Kidney tubule cell (primary cell): ENCODE data around the gene TKFC.

Experiments used
- DNase-seq: peaks from one replicate; pipeline ENCODE4 v3.0.0-alpha.2; 2018; ENCODE audit warnings: low spot score

TKFC gene

DNA sequence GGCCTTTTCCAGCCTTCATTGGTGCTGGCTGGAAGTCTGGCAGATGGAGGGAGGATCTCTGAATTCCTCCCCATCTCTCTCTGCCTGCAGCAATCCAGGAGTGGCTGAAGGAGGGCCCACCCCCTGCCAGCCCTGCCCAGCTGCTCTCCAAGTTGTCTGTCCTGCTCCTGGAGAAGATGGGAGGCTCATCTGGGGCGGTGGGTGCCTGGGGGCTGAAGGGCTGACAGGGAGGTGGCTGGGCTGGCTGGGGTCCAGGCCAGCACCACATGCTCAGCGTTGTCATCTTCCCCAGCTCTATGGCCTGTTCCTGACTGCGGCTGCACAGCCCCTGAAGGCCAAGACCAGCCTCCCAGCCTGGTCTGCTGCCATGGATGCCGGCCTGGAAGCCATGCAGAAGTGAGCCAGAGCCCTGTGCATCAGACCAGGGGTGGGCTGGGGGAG, 12.2 kb downstream of the TKFC start:
- no peak for DNase-seq

DNA sequence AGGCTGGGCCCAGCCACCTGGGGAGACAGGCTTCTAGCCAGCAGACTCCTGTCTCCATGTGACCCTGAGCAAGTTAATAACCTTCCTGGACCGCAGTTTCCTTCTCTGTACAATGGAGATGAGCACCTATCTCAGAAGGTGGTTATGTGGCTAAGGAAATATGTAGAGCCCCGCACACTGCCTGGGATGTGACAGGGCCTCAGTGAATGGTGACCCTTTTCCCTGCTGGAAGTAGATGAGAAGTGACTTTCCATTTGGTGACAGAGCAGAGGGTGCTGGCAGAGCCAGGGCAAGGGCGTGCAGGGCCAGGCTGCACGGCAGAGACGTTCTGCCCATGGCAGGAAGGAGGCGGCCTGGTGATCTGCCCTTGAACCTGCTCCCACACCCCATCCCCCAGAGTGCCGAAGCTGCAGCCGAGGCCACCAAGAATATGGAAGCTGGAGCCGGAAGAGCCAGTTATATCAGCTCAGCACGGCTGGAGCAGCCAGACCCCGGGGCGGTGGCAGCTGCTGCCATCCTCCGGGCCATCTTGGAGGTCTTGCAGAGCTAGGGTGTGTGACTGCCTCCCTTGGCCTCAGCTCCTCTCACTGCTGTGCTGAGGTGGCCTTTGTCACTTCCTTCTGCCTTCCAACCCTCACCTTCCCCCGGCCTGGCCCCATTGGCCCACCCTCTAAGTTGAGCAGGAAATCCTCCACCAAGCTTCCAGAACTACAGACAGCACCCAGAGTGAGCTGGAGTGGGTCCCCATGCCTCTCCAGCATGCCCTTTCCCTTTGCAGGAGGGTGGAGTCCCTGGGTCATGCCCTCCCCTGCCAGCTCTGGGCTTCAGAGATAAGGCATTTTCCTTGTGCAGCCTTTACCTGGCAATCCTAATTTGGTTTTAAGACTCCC, 13.2 kb downstream of the TKFC start:
- no peak for DNase-seq

DNA sequence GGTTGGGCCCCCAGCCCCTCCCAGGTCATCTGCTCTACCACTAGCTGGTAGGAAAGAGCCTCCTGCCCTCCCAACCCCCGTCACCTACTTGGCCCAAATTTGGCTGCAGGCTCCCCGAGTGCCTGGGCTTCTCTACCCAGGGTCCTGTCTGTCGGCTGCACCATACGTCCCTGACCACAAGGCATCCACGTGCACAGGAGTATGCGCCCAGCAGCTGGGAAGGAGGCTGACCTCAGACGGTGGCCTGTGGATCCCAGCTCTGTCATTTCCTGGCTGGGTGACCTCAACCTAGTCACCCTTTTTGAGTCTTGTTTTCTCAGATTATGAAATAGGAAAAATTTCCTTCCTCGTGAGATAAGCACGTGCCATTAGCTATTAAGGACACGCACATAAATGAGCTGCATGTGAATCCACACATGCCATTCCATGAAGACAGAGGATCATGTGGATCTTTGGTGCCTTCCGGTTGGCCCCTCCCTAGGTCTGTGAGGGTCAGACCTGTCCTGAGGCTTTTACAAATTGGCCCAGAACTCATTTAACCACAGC, 15.0 kb downstream of the TKFC start:
- DNase-seq: no peak

DNA sequence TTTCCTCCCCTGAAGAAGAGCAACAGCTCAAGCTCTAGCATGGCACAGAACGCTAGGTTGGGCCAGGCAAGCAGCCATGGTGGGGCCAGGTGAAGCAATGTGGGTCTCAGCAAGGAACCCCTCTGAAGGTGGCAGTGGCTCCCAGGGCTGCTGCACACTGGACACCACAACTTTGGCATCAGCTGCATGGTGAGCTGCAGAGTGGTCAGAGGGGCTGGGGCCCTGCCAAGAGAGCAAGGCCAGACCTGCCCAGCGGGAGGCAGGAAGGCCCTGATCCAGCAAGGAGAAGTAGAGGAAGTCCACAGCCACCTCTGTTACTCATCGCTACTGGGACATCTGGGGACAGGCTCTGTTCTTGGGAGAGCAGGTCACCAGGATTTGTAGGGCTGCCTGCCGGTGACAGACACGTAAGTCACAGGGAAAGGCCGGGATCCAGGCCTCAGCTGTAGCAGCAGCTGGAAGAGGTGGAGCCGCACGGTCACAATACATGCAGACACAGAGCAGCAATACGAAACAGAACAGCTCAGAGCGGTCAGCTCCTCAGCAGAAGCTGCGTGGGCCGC, 16.2 kb downstream of the TKFC start:
- DNase-seq: no peak

DNA sequence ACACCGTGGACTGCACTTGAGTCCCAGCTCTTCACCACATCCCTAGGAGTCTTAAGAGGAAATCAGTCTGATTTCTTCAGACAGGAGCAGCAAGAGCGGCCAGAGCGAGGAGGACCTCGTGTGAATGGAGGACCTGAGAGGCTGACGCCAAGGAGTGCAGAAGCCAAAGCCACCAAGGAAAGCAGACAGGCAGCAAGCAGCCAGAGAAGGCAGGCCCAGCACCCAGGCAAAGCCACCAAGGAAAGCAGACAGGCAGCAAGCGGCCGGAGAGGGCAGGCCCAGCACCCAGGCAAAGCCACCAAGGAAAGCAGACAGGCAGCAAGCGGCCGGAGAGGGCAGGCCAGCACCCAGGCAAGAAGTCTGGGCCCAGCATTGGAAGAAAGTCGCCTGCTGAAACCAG, 16.9 kb downstream of the TKFC start:
- no peak for DNase-seq

DNA sequence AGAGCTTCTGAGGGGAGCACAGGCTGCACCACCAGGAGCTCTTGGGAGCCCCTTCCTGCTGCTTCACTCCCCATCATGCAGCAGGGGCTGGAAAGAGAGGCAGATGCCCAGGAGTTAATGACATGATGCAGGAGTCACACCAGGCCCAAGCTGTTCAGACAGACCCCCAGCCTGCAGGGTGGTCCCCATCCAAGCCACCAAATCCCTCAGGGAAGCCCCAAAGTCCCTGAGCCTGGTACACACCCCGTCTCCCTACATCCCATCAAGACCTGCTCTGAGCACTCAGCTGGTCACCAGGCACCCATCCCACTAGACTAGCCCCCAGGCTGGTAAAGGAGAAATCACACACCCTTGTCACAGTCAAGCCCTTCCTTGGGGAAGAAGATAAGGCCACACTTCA, 17.3 kb downstream of the TKFC start:
- DNase-seq: no peak

DNA sequence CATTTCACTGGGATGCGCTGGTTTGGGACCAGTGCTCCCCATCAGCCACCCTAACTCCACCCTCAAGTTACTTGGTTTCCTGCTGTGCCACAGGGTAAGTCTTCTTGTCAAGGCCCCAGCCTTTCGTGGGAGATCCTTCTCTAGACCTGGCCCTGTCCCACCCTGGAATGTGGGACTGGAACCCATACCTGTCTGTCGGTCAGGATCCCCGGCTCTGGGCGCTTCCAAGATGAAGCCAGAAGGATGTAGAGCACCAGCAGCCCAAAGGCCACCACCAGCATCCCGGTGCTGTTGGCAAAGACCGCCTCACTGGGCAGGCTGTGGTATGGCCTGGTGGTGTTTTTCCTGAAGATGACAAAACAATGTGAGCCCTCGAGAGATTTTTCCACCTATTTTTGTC, 17.8 kb downstream of the TKFC start:
- DNase-seq: no peak

DNA sequence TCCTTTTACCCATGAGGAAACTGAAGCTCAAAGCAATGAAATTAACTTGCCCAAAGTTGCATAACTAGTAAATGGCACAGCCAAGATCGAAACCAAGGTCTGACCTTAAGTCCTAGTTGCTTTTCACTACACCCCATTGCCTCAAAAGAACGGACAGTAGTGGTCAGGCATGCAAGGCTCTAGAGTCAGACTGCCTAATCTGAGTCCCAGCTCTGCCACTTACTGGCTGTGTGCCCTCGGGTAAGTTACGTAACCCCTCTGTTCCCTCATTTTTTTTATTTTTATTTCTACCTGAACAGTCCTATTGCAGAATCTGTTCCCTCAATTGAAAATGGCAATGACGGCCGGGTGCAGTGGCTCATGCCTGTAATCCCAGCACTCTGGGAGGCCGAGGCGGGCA, 19.0 kb downstream of the TKFC start:
- DNase-seq: no peak

DNA sequence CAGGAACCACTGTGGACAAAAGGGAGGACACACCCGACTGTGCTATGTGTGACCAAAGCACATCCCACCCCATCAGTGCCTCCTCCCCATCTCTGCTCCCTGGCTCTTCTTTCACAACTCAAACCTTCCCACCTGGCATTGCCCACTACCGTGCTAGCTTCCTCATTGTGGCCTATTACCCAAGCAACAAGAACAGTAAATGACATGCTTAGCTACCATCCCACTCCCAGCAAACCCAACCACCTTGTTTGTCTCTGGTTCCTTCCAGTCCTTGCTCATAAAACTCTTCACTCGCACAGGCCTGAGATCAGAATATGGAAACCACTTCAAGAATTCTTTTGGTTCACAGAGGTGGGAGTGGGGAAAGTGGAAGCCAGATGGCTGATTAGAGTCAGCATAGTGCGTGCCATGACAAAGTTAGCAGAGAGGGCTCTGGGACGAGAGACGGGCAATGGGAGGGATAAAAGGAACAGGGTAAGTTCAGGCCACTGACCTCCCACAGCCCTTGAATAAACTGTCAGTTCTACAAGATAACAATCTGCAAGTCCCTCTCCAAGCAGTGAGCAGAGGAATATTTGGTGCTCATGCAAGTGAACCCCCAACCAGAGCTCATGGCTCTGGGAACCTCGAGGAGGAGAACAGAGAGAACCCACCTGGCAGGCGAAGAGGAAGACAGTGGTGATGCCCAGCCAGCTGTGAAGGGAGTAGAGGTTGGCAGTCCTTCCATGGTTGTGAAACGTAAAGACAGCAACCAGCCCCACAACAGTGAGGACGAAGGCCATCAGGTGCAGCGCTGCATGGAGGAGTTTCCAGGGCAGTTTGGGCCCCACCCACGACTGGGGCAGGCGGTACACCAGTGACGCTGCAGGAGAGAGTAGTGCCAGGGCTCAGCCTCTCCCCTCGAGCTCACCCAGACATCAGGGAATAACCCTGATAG, 20.4 kb downstream of the TKFC start:
- DNase-seq: no peak

DNA sequence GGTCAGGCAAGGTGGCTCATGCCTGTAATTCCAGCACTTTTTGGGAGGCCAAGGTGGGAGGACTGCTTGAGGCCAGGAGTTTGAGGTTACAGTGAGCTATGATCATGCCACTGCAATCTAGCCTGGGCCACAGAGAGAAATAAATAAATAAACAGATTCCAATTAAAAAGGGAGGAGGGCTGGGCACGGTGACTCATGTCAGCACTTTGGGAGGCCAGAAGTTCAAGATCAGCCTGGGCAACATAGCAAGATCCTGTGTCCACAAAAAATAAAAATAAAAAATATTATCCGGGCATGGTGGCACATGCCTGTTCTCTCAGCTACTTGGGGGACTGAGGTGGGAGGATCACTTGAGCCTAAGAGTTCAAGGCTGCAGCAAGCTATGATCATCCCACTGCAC, 21.2 kb downstream of the TKFC start:
- no peak for DNase-seq

DNA sequence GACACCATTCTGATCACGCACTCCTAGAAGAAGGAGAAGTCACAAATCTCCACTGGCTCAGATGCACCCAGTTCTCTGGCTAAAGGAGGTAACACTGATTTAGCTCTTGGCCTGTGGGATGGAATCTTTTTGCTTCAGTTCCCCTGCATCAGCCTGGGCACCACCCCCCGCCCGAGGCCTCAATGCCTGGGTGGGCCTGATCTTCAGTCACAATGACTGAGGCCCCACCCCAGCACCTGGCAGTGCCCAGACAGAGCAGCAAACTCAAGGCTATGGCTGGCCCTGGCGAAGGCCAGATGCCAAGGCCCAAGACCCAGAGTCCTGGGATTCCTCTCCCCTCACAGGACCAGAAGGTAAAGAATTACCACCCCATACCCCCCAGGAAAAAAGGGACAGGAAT, 23.7 kb downstream of the TKFC start:
- DNase-seq: no peak

DNA sequence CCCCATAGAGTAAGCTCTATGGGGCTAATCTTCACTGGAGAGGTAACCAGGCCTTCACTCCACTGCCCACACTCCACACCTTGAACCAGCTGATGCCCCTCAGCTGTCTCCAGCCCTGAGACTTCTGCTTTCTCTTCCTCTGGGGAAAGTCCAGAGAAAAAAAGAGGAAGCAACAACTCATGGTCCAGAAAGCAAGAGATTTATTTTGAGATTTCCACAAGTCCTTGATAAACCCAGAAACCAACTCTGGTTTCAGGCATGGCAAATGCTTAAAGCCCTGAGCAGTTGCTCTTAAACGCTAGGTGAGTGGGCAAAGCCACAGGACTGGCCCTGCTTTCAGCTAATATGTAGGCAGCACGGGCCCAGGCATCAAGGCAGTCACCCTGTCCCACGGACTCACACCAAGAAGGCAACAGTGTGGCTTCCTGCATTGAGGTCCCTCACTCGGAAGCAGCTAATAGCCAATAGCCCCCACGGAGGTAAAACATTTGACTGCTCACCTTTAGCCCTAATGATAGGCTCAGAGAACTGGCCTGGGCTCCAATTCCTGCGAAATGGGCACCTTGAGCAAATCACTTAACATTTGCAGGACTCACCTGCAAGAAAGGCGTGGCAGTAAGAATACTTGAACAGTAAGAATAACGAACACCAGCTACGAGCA, 24.3 kb downstream of the TKFC start:
- no peak for DNase-seq

DNA sequence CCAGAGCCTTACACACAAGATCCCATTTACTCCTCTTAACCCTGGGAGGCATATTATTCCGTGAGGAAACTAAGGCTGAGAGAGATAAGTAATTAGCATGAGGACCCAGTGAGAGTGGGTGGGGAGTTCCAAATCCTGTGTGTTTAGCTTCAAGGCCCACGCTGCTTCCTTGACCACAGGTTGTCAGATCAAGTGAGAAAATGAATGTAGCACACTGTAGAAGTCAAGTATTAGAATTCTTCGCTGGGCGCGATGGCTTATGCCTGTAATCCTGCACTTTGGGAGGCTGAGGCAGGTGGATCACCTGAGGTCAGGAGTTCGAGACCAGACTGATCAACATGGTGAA, 24.8 kb downstream of the TKFC start:
- DNase-seq: no peak

DNA sequence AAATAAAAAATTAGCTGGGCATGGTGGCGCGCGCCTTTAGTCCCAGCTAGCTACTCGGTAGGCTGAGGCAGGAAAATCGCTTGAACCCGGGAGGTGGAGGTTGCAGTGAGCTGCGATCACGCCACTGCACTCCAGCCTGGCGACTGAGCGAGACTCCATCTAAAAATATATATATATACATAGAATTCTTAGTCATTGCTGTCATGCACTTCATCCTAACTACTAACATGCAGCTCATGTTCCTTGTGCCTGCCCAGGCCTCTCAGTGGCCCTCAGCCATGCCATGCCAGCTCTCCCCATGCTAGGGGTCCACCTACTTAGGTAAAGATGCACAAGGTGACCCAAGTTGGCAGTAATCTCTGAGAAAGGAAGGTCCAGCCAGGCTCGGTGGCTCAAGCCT, 25.5 kb downstream of the TKFC start:
- DNase-seq: no peak

DNA sequence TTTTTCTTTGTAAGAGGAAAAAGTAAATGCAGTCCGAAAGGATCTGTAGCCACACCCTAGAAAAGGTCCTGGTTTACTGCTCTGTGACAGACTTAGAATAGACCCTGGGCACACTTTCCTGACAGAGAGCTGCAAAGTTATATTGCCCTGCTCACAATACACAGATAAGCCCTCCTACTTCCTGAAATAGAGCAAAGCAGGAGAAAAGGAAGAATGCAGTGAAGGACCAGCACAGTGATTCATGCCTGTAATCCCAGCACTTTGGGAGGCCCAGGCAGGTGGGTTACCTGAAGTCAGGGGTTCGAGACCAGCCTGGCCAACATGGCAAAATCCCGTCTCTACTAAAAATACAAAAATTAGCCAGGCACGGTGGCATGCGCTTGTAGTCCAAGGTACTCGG, 26.5 kb downstream of the TKFC start:
- DNase-seq: no peak

DNA sequence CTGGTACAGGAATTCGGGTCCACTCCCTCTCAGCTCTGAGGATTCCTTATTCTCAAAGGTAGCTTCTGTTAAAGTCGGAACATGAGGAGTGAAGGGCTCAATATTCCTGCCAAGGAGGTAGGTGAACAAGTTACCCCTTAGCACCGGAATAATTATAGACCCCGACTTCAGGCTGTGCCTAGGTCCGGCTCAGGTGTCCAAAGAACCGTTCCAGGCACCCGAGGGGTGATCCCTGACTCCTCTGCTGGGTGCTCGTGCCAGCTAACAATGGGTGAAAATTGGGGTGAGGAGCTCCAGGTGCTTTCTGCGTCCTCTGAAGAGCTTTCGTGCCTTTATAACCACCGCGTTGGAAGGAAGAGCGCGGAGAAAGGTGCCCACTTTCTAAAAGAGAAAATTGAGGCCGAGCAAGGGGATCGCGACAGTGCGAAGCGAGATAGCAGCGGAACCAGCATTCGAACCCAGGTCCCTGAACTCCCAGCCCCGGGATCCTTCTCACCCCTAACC, 28.3 kb downstream of the TKFC start:
- no peak for DNase-seq

DNA sequence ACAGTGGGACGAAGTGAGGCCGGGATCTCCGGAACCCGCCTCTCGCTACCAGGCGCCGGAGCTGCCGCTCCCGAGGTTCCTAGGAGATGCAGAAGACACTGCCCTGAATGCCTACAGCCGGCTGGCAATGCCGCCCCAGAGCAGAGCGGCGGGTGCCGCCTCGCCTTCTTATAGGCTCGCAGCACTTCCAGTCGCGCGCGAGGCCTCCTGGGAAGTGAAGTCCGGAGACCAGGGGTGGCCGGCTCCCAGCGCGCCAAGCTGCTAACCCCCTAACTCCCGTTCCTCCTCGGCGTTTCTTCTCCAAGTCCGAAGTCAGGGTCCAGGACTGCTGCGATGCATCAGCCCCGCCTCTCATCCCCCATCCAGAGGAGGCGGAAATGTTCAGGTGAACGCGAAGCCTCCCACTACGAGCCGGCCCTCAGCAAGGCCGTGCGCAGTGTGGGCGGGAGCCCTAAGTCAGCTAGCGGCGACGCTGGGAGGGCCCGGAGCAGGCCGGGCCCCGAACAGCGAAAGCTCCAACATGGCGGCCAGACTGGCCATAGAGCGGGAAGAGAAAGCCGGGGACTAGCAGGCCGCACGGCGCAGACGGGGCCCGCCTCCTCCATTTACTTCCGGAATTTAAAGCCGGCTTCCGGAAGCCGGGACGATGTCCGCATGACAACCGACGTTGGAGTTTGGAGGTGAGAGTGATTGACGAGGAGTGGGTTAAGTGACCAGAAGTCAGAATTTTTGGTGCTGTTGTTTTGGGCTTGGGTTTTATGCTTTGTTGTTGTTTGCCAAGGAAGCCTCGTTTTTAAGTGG, 28.9 kb downstream of the TKFC start, which contains the start of the genes CYB561A3 and TMEM138:
Gene CYB561A3 (minus strand): TSS at position 142 of the 801 bp plus-strand sequence. CDS start 5,169 bp downstream, outside the sequence.
Gene TMEM138 (plus strand): TSS at position 634 of the 801 bp plus-strand sequence. CDS start 2,017 bp downstream, outside the sequence.
- DNase-seq: peak; percentile 96

DNA sequence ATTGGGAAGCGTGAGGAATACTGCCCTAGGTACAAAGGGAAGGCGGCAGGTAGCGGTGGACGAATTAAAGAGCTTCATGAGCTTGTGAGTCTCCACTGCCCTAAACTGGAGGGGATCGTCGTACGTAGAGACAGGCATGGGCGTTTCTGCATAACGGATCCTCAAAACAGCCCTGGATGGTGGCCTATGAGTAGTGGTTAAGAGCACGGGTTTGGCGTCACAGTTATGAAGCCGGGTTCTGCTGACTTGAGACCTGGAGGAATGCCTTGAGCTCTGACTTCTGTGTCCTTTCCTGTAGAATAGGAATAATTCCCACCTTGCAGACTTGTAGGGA, 29.5 kb downstream of the TKFC start:
- DNase-seq: peak; percentile 56

DNA sequence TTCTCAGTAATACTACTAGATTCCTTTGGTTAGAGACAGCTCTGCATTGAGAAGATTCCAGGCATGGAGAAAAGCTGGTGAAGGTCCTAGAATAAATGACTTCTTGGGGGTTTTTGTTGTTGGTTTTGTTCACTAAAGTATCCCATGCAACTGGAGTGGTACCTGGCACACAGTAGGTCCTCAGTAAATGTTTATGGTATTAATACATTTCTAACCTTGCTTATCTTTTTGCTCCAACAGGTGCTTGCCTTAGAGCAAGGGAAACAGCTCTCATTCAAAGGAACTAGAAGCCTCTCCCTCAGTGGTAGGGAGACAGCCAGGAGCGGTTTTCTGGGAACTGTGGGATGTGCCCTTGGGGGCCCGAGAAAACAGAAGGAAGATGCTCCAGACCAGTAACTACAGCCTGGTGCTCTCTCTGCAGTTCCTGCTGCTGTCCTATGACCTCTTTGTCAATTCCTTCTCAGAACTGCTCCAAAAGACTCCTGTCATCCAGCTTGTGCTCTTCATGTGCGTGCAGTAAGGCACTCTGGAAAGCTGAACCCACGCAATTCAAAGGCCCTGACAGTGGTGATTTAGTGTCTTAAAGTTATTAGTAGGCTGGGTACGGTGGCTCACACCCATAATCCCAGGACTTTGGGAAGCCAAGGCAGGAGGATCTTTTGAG, 31.1 kb downstream of the TKFC start:
- DNase-seq: no peak

DNA sequence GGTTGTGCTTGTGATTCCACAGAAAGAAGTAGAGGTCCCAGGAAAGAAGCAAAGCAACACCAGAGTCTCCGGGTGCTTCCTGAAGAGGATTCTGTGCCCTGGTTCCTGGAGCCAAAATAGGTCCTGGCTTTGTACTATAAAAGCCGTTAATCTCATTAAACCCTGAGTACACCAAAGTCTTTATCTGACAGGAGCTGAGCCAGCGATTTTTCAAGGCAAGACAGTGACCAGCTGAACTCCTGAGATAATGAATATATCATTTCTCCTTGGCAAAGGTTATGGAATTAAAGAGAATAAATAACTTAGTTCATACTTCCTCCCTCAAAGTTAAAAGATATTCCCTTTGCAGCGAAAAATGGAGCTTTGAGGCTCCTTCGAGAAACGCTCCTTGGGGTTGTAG, 34.4 kb downstream of the TKFC start:
- no peak for DNase-seq
